GM12878 (cell line): ENCODE data around the gene CLNK. TPM values are rescaled to one million over a fixed set of nuclear protein-coding genes. Genes with fewer than 3 reads are reported as not detected.

Experiments
- ATAC-seq: fragments of 200-7000 bp; cut with Tn5 transposase; 3 replicates; pipeline ENCODE4 v1.9.1; 2020; ENCODE audit warnings: mild to moderate bottlenecking, moderate library complexity
- BruUV-seq: library from RNA; stranded (reverse); fragments of 400-500 nt; replicated peaks from 2 replicates; lab custom pipeline; 2021; lab: Mats Ljungman, UMichigan
- CTCF ChIA-PET: fragments of 300-600 bp; sonication (Branson Sonifier 250); formaldehyde crosslinking; extraction: SDS; loops from one replicate; lab custom pipeline; 2021; ENCODE audit warnings: inconsistent platforms; lab: Yijun Ruan, JAX
- POLR2A ChIA-PET: fragments of 350-600 bp; formaldehyde crosslinking; extraction: SDS; loops from one replicate; lab custom pipeline; 2021; ENCODE audit warnings: inconsistent platforms; lab: Charles Lee
- RAD21 ChIA-PET: fragments of 300-600 bp; sonication (Branson Sonifier 250); formaldehyde crosslinking; loops from one replicate; lab custom pipeline; 2023; ENCODE audit warnings: antibody characterized with exemption; ENCODE audit not compliant: unreplicated experiment; lab: Charles Lee
- SMC1A ChIA-PET: fragments of 300-600 bp; sonication (Branson Sonifier 250); formaldehyde crosslinking; loops from one replicate; lab custom pipeline; 2023; ENCODE audit not compliant: unreplicated experiment, uncharacterized antibody; lab: Charles Lee
- DNase-seq: peaks from one replicate; pipeline ENCODE4 v3.0.0-alpha.2; 2011; ENCODE audit warnings: low read depth, low spot score
- FAIRE-seq: peaks from 3 replicates; lab custom pipeline; 2011; peaks lifted over from hg19 to GRCh38; lab: Jason Lieb, UNC
- H2AFZ ChIP-seq: 2 replicates; pipeline ENCODE4 v1.6.0; 2011; ENCODE audit warnings: low read depth, low read length, control low read depth; ENCODE audit not compliant: control insufficient read depth
- H3K27ac ChIP-seq: 2 replicates; pipeline ENCODE4 v1.5.1; 2011; ENCODE audit warnings: control low read depth; ENCODE audit not compliant: control insufficient read depth, insufficient read depth
- H3K27me3 ChIP-seq, 2 experiments: replicated peaks in 1 of 2; 2 replicates each; pipeline versions ENCODE4 v1.6.0 to v1.6.1; 2011; ENCODE audit warnings: low read length in 1 of 2; ENCODE audit not compliant: control insufficient read depth in 2 of 2, insufficient read depth in 2 of 2
- H3K36me3 ChIP-seq, 2 experiments: 2 replicates each; pipeline ENCODE4 v1.5.1; 2011; ENCODE audit warnings: low read length in 1 of 2; ENCODE audit not compliant: control insufficient read depth in 2 of 2, insufficient read depth in 2 of 2
- H3K4me1 ChIP-seq: 2 replicates; pipeline ENCODE4 v1.6.1; 2011; ENCODE audit warnings: mild to moderate bottlenecking, low read length, moderate library complexity, mixed read lengths; ENCODE audit not compliant: control insufficient read depth, insufficient read depth
- H3K4me2 ChIP-seq: 2 replicates; pipeline ENCODE4 v1.6.0; 2011; ENCODE audit warnings: control low read depth; ENCODE audit not compliant: control insufficient read depth, insufficient read depth
- H3K4me3 ChIP-seq: fragments of 200-600 bp; sonication (generic); 2 replicates; pipeline ENCODE4 v1.5.1; 2016
- H3K79me2 ChIP-seq: 2 replicates; pipeline ENCODE4 v1.6.0; 2011; ENCODE audit warnings: low read length; ENCODE audit not compliant: control insufficient read depth, insufficient read depth
- H3K9ac ChIP-seq: 2 replicates; pipeline ENCODE4 v1.8.0; 2011; ENCODE audit warnings: low read length, control low read depth, mixed read lengths; ENCODE audit not compliant: control insufficient read depth, insufficient read depth
- H3K9me3 ChIP-seq: replicated peaks from 3 replicates; pipeline ENCODE4 v1.5.1; 2011; ENCODE audit warnings: mild to moderate bottlenecking, low read length; ENCODE audit not compliant: control insufficient read depth, insufficient read depth
- H4K20me1 ChIP-seq: 2 replicates; pipeline ENCODE4 v1.6.0; 2011; ENCODE audit not compliant: control insufficient read depth, insufficient read depth
- BACH1 ChIP-seq: fragments of 450-650 bp; IDR thresholded peaks from 2 replicates; pipeline ENCODE4 v1.6.1; 2017; ENCODE audit warnings: mild to moderate bottlenecking, borderline replicate concordance
- CHD1 ChIP-seq: IDR thresholded peaks from 2 replicates; pipeline ENCODE4 v1.6.1; 2012; ENCODE audit warnings: low read depth, low read length, improper control_type of control experiment
- E2F8 ChIP-seq: fragments of 450-650 bp; IDR thresholded peaks from 2 replicates; pipeline ENCODE4 v1.6.1; 2018; ENCODE audit warnings: mild to moderate bottlenecking, low read depth, moderate library complexity; ENCODE audit not compliant: partially characterized antibody
- EED ChIP-seq: sonication (generic); IDR thresholded peaks from 2 replicates; pipeline ENCODE4 v1.6.1; 2016; ENCODE audit warnings: antibody characterized with exemption, low read depth
- GABPA ChIP-seq: IDR thresholded peaks from 2 replicates; pipeline ENCODE4 v1.6.1; 2014; ENCODE audit warnings: antibody characterized with exemption, low read depth, mild to moderate bottlenecking, inconsistent platforms
- JUND ChIP-seq: IDR thresholded peaks from 2 replicates; pipeline ENCODE4 v1.6.1; 2012; ENCODE audit warnings: low read depth, mild to moderate bottlenecking, low read length, improper control_type of control experiment, moderate library complexity
- MEF2A ChIP-seq: IDR thresholded peaks from 2 replicates; pipeline ENCODE4 v1.6.1; 2011; ENCODE audit warnings: low read depth, mild to moderate bottlenecking, low read length, moderate library complexity; ENCODE audit not compliant: insufficient read depth
- NFIC ChIP-seq: IDR thresholded peaks from 2 replicates; pipeline ENCODE4 v1.6.1; 2012; ENCODE audit warnings: low read depth, mild to moderate bottlenecking, inconsistent platforms, low read length, moderate library complexity
- PKNOX1 ChIP-seq: fragments of 450-650 bp; IDR thresholded peaks from 2 replicates; pipeline ENCODE4 v1.6.1; 2016; ENCODE audit warnings: mild to moderate bottlenecking
- REST ChIP-seq: IDR thresholded peaks from 2 replicates; pipeline ENCODE4 v1.6.1; 2012; ENCODE audit warnings: mild to moderate bottlenecking, low read depth, low read length
- RUNX3 ChIP-seq: IDR thresholded peaks from 2 replicates; pipeline ENCODE4 v1.6.1; 2012; ENCODE audit warnings: low read length, inconsistent platforms
- ZBTB33 ChIP-seq: fragments of 450-650 bp; IDR thresholded peaks from 2 replicates; pipeline ENCODE4 v1.6.1; 2017; ENCODE audit warnings: mild to moderate bottlenecking
- ZNF217 ChIP-seq: fragments of 450-650 bp; IDR thresholded peaks from 2 replicates; pipeline ENCODE4 v1.6.1; 2017; ENCODE audit warnings: antibody characterized with exemption, mild to moderate bottlenecking
- ZNF384 ChIP-seq: IDR thresholded peaks from 2 replicates; pipeline ENCODE4 v1.6.1; 2012; ENCODE audit warnings: low read depth, mild to moderate bottlenecking, low read length, improper control_type of control experiment, borderline replicate concordance
- WGBS: methylation state at CpG from one replicate; pipeline ENCODE4 v1.1.6; 2016; ENCODE audit warnings: low lambda C conversion rate; ENCODE audit not compliant: insufficient replicate concordance, insufficient coverage; ENCODE audit errors: missing lambda C conversion rate; 5-methylcytosine and 5-hydroxymethylcytosine counted together
- in situ Hi-C: fragments of 300-500 bp; cut with MboI; formaldehyde crosslinking; loops from 9 replicates; pipeline ENCODE4 v1.14.3; 2018; ENCODE audit warnings: mixed read lengths
- intact Hi-C: fragments of 100-400 bp; cut with micrococcal nuclease; formaldehyde crosslinking; loops from one replicate; pipeline ENCODE4 v1.14.2; 2022; ENCODE audit not compliant: unreplicated experiment
- polyA plus RNA-seq, 11 experiments: library from polyadenylated mRNA; depleted of rRNA in 4 of 11; unstranded in 6 of 11; stranded (reverse) in 5 of 11; fragments of >200 nt; fragmentation: Nextera tagmentation in 4 of 11; fragmentation: Illumina TruSeq in 1 of 11; extraction: Ambion mirVana in 4 of 11; extraction: Trizol in 1 of 11; gene quantifications; 1 replicate in 1 of 11; 2 replicates in 10 of 11; pipeline versions ENCODE4 v1.2.1 to v1.2.3, GENCODE V29; 2011 to 2016; ENCODE audit warnings: inconsistent platforms in 2 of 11, missing spikeins in 2 of 11, low read depth in 1 of 11
- total RNA-seq, 4 experiments: library from RNA; depleted of rRNA in 3 of 4; stranded (reverse); fragments of >200 nt in 3 of 4; fragmentation: Illumina TruSeq in 1 of 4; extraction: Trizol in 1 of 4; gene quantifications; 2 replicates each; pipeline versions ENCODE4 v1.2.1 to v1.2.3, GENCODE V29; 2013 to 2021

The CLNK gene
- total and polyA plus RNA-seq, 10 of the 15 experiments (the other 5 are each of a cell fraction or from before 2014, with no cell fraction given) = 2.1 to 14.3 (median 2.7) TPM

- ChIA-PET POLR2A (no interaction called here), SMC1A (interaction anchor here (1.1 to 11.5 kb wide), 2 partner anchors 9 to 27 kb away, joined by 3 to 139 read pairs; partner anchors contain the start of gene CLNK), CTCF (no interaction called here), RAD21 (interaction anchor here (1.4 kb wide), 1 partner anchor 54 kb away, joined by 4 read pairs; no protein-coding TSS in a partner anchor)
- Histone ChIP-seq H3K27ac (peak overlapping the region; percentile 36; the same call in 1 of the 2 replicates), H3K9ac (no peak overlapping the region), H3K79me2 (peaks cover 8% of the 10 kb centered on the region), H3K9me3 (peaks cover 9% of the 10 kb centered on the region; the same call in 2 of the 3 replicates), H3K27me3 (no peaks in the 10 kb centered on the region), H3K4me3 (no peak overlapping the region), H3K4me1 (peaks cover 13% of the 10 kb centered on the region), H3K36me3 (no peaks in the 10 kb centered on the region), H2AFZ (no peak overlapping the region; the same call in 1 of the 2 replicates), H3K4me2 (peak overlapping the region; percentile 56), H4K20me1 (no peaks in the 10 kb centered on the region)
- in situ Hi-C loops (no loop called here), intact Hi-C loops (no loop called here)
- FAIRE-seq (peak; percentile 81), DNase-seq (no peak), ATAC-seq (peak; percentile 48)
- BruUV-seq = no TSS peak
- WGBS = 41% methylated on average over 5 of the region's 5 CpGs
- TF ChIP-seq BACH1 = no peak
- TF ChIP-seq MEF2A = no peak
- TF ChIP-seq ZNF217 = no peak
- TF ChIP-seq REST = no peak
- no peak for TF ChIP-seq JUND
- TF ChIP-seq PKNOX1 = no peak
- no peak for TF ChIP-seq E2F8
- TF ChIP-seq CHD1 = no peak
- no peak for TF ChIP-seq ZBTB33
- no peak for TF ChIP-seq ZNF384
- TF ChIP-seq GABPA = no peak
- peak; percentile 24; the same call in 1 of the 2 replicates for TF ChIP-seq RUNX3
- no peak for TF ChIP-seq EED
- no peak; the same call in 1 of the 2 replicates for TF ChIP-seq NFIC
Measured at GRCh38 chr4:10677796-10678497, 6.6 kb downstream of the CLNK start.
